CD4-positive, CD25-positive, alpha-beta regulatory T cell (primary cell): Measurements from ENCODE around the gene RBM38. TPM values are rescaled to one million over a fixed set of nuclear protein-coding genes. Genes with fewer than 3 reads are reported as not detected.

Source experiments
- ATAC-seq, 2 donors: fragments of 150-1000 bp; cut with Tn5 transposase; one replicate each; pipeline ENCODE4 v1.10.0; 2021; ENCODE audit warnings: low read depth in 2 of 2, moderate number of reproducible peaks in 2 of 2, moderate library complexity in 1 of 2
- DNase-seq, 3 donors: peaks; one replicate each; pipeline versions ENCODE4 v3.0.0 to v3.0.0-alpha.2; 2012 to 2022; ENCODE audit warnings: mixed read lengths in 1 of 3
- H3K27ac ChIP-seq: one replicate; pipeline ENCODE4 v1.7.0; 2013; ENCODE audit warnings: mild to moderate bottlenecking, low read length; ENCODE audit not compliant: insufficient read depth, poor library complexity, severe bottlenecking
- H3K27me3 ChIP-seq: one replicate; pipeline ENCODE4 v1.7.0; 2013; ENCODE audit warnings: low read length; ENCODE audit not compliant: control insufficient read depth, insufficient read depth
- H3K36me3 ChIP-seq: one replicate; pipeline ENCODE4 v1.7.0; 2013; ENCODE audit warnings: mild to moderate bottlenecking, low read length, moderate library complexity; ENCODE audit not compliant: control insufficient read depth, insufficient read depth
- H3K4me1 ChIP-seq: 2 replicates; pipeline ENCODE4 v1.7.0; 2013; ENCODE audit warnings: mild to moderate bottlenecking, low read length; ENCODE audit not compliant: insufficient read depth, control insufficient read depth, poor library complexity, severe bottlenecking
- H3K4me3 ChIP-seq: one replicate; pipeline ENCODE4 v1.7.0; 2013; ENCODE audit warnings: low read depth, mild to moderate bottlenecking, low read length, moderate library complexity
- H3K9me3 ChIP-seq, 2 experiments: 1 replicate in 1 of 2; 2 replicates in 1 of 2; pipeline ENCODE4 v1.7.0; 2013; ENCODE audit warnings: low read length in 2 of 2, mild to moderate bottlenecking in 1 of 2, moderate library complexity in 1 of 2; ENCODE audit not compliant: control insufficient read depth in 2 of 2
- H3K27ac Mint-ChIP-seq, 3 donors: one replicate each; pipeline ENCODE4 v1.8.0; 2020 to 2022; ENCODE audit warnings: mild to moderate bottlenecking in 3 of 3, mixed read lengths in 3 of 3, moderate library complexity in 2 of 3
- H3K27me3 Mint-ChIP-seq: one replicate; pipeline ENCODE4 v1.8.0; 2022; ENCODE audit warnings: mild to moderate bottlenecking, mixed read lengths
- H3K36me3 Mint-ChIP-seq: one replicate; pipeline ENCODE4 v1.8.0; 2020; ENCODE audit warnings: mixed read lengths
- H3K4me1 Mint-ChIP-seq, 4 donors: one replicate each; pipeline ENCODE4 v1.8.0; 2020 to 2022; ENCODE audit warnings: mixed read lengths in 4 of 4, mild to moderate bottlenecking in 1 of 4
- H3K4me3 Mint-ChIP-seq, 4 donors: one replicate each; pipeline ENCODE4 v1.8.0; 2020 to 2022; ENCODE audit warnings: mild to moderate bottlenecking in 4 of 4, mixed read lengths in 4 of 4, moderate library complexity in 3 of 4
- H3K9me3 Mint-ChIP-seq, 7 donors: one replicate each; pipeline ENCODE4 v1.8.0; 2020 to 2022; ENCODE audit warnings: mixed read lengths in 7 of 7, mild to moderate bottlenecking in 3 of 7, moderate library complexity in 2 of 7
- polyA plus RNA-seq, 4 donors: library from polyadenylated mRNA; unstranded; fragments of 300-500 nt; fragmentation: Illumina TruSeq; gene quantifications; one replicate each; pipeline ENCODE4 v1.2.3, GENCODE V29; 2021
- total RNA-seq: library from RNA; stranded (reverse); gene quantifications from one replicate; pipeline ENCODE4 v1.2.3, GENCODE V29; 2022

RBM38 gene
- total and polyA plus RNA-seq, 5 donors from 2014 or later = 71.9 to 322 (median 126) TPM

- no peak overlapping the region for H3K4me3 ChIP-seq
- H3K9me3 Mint-ChIP-seq = peaks cover 0 to 4% (median 0%) of the 10 kb centered on the region in 7 donors
- peak overlapping the region; percentile 77 to 100 (median 85) for H3K27ac Mint-ChIP-seq
- H3K27ac ChIP-seq = peak overlapping the region; percentile 45
- DNase-seq (no peak), ATAC-seq (no peak)
- peaks cover 87% of the 10 kb centered on the region for H3K36me3 ChIP-seq
- H3K4me1 ChIP-seq = peaks cover 74% of the 10 kb centered on the region
- no peaks in the 10 kb centered on the region for H3K9me3 ChIP-seq
- H3K4me1 Mint-ChIP-seq = peaks cover 0 to 85% (median 32%) of the 10 kb centered on the region in 4 donors
- H3K27me3 Mint-ChIP-seq = peaks cover 15% of the 10 kb centered on the region
- peaks cover 51% of the 10 kb centered on the region for H3K36me3 Mint-ChIP-seq
- H3K4me3 Mint-ChIP-seq = peak overlapping the region; percentile 22 to 99 (median 66)
- H3K27me3 ChIP-seq = no peaks in the 10 kb centered on the region
Observed at GRCh38 chr20:57404006-57404405, 12.8 kb downstream of the RBM38 start.

GRCh38 chr20:57404419-57405072 lies 13.3 kb downstream of the RBM38 start:
- H3K36me3 Mint-ChIP-seq = peaks cover 46% of the 10 kb centered on the region
- H3K9me3 ChIP-seq = no peaks in the 10 kb centered on the region
- H3K4me1 ChIP-seq = peaks cover 69% of the 10 kb centered on the region
- DNase-seq (no peak), ATAC-seq (no peak)
- no peak overlapping the region for H3K4me3 ChIP-seq
- H3K36me3 ChIP-seq = peaks cover 92% of the 10 kb centered on the region
- no peaks in the 10 kb centered on the region for H3K27me3 ChIP-seq
- H3K4me3 Mint-ChIP-seq = peak overlapping the region; percentile 15 to 82 (median 44)
- H3K27ac Mint-ChIP-seq = peak overlapping the region; percentile 77 to 85 (median 82)
- peaks cover 0 to 80% (median 28%) of the 10 kb centered on the region in 4 donors for H3K4me1 Mint-ChIP-seq
- peaks cover 0 to 4% (median 0%) of the 10 kb centered on the region in 7 donors for H3K9me3 Mint-ChIP-seq
- H3K27ac ChIP-seq = peak overlapping the region; percentile 23
- H3K27me3 Mint-ChIP-seq = peaks cover 14% of the 10 kb centered on the region

DNA sequence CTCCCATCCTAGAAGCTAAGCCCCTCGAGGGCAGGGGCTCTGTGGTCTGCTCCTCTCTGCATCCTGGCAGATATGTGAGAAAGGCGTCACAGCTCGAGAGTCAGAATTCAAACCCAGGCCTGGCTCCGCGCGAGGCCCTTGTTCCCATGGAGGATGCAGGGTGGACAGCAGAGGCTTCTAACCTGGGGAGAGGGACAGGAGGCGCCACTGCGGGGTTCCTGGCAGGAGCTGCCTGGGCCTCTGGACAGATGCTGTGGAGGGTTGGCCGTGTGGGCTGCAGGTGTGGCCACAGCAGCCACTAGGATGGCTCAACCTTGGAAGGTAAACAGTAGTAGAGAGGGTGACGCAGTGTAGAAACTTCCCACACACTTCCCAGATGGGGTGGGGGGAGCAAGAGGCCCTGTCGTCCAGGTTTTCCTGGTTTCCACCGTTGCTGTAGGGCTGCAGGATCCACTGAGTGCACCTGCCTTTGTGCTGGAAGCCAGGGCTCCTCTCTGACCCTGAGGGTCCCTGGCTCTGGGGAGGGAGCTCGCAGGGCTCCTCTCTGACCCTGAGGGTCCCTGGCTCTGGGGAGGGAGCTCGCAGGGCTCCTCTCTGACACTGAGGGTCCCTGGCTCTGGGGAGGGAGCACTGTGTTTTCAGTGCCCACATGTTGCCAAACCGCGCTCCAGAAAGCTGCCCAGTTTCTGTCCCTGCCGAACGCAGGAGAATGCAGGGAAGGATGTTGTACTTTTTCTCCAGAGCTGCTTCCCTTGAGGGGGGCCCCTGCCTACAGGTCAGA lies 14.2 kb downstream of the RBM38 start:
- ATAC-seq (no peak), DNase-seq (no peak)
- Histone ChIP-seq H3K36me3 (peaks cover 92% of the 10 kb centered on the region), H3K4me3 (no peak overlapping the region), H3K9me3 (no peaks in the 10 kb centered on the region), H3K27me3 (no peaks in the 10 kb centered on the region), H3K27ac (peak overlapping the region; percentile 23), H3K4me1 (peaks cover 65% of the 10 kb centered on the region)
- peak overlapping the region; percentile 38 to 82 (median 75) for H3K27ac Mint-ChIP-seq
- peaks cover 40% of the 10 kb centered on the region for H3K36me3 Mint-ChIP-seq
- H3K4me1 Mint-ChIP-seq = peaks cover 0 to 76% (median 28%) of the 10 kb centered on the region in 4 donors
- peak overlapping the region; percentile 15 to 82 (median 44) for H3K4me3 Mint-ChIP-seq
- peaks cover 14% of the 10 kb centered on the region for H3K27me3 Mint-ChIP-seq
- peaks cover 0 to 4% (median 0%) of the 10 kb centered on the region in 7 donors for H3K9me3 Mint-ChIP-seq

GRCh38 chr20:57407541-57407956 lies 16.4 kb downstream of the RBM38 start:
- peak overlapping the region; percentile 15 to 86 (median 26) for H3K27ac Mint-ChIP-seq
- Histone ChIP-seq H3K9me3 (no peaks in the 10 kb centered on the region), H3K4me3 (no peak overlapping the region), H3K27ac (no peak overlapping the region), H3K27me3 (no peaks in the 10 kb centered on the region), H3K4me1 (peaks cover 50% of the 10 kb centered on the region), H3K36me3 (peaks cover 72% of the 10 kb centered on the region)
- peaks cover 0 to 4% (median 0%) of the 10 kb centered on the region in 7 donors for H3K9me3 Mint-ChIP-seq
- H3K27me3 Mint-ChIP-seq = peaks cover 8% of the 10 kb centered on the region
- peaks cover 30% of the 10 kb centered on the region for H3K36me3 Mint-ChIP-seq
- H3K4me1 Mint-ChIP-seq = peaks cover 0 to 64% (median 19%) of the 10 kb centered on the region in 4 donors
- H3K4me3 Mint-ChIP-seq = peak overlapping the region in 2 of 4 donors; percentile 69 to 80
- DNase-seq = no peak
- no peak for ATAC-seq

GRCh38 chr20:57408131-57408530 lies 16.9 kb downstream of the RBM38 start:
- H3K27me3 Mint-ChIP-seq = peaks cover 8% of the 10 kb centered on the region
- Histone ChIP-seq H3K36me3 (peaks cover 66% of the 10 kb centered on the region), H3K27me3 (no peaks in the 10 kb centered on the region), H3K4me3 (no peak overlapping the region), H3K27ac (no peak overlapping the region), H3K4me1 (peaks cover 45% of the 10 kb centered on the region), H3K9me3 (no peaks in the 10 kb centered on the region)
- H3K36me3 Mint-ChIP-seq = peaks cover 26% of the 10 kb centered on the region
- peak overlapping the region in 2 of 4 donors; percentile 61 to 69 for H3K4me3 Mint-ChIP-seq
- H3K9me3 Mint-ChIP-seq = peaks cover 0 to 1% (median 0%) of the 10 kb centered on the region in 7 donors
- no peak for DNase-seq
- peaks cover 0 to 63% (median 17%) of the 10 kb centered on the region in 4 donors for H3K4me1 Mint-ChIP-seq
- H3K27ac Mint-ChIP-seq = peak overlapping the region; percentile 15 to 86 (median 84)
- no peak for ATAC-seq

DNA sequence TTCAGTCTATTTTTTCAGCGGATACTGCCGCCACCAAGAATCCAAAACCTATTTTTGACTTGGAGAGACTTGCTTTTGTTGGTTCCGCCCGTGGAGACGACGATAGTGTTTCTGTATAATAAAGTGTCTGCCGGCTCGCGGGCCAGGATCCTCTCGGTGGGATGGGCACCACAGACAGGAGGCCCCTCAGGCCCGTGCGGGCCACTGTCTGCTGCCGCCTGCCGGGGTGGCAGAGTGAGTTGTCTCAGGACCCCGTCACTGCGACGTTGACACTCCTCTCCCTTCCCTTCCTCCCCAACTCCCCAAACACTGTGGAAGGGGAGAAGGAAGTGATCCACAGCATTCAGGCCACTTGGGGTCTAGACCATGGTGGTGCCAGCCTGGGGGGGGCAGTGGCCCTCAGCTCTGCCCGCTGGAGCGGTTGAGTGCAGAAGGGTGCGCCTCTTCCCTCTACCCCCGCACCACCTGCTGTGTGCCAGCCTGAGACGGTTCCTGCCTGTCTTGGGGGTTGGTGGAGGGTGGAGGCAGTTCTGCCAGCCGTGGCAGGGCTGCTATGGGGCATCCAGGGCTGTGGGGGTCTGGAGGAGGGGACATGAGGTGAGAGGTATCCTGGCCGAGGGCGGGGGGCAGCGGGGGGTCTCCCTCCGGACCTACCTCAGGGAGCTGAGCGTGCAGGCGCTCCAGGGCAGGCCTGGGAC lies 17.5 kb downstream of the RBM38 start:
- peaks cover 61% of the 10 kb centered on the region for H3K36me3 ChIP-seq
- no peaks in the 10 kb centered on the region for H3K9me3 ChIP-seq
- Mint-ChIP-seq H3K4me1 (peaks cover 0 to 59% (median 16%) of the 10 kb centered on the region in 4 donors), H3K27me3 (peaks cover 8% of the 10 kb centered on the region), H3K27ac (peak overlapping the region in 2 of 3 donors; percentile 84 to 85), H3K9me3 (peaks cover 0 to 1% (median 0%) of the 10 kb centered on the region in 7 donors), H3K4me3 (peak overlapping the region in 1 of 4 donors; percentile 86), H3K36me3 (peaks cover 20% of the 10 kb centered on the region)
- ATAC-seq (no peak), DNase-seq (no peak)
- H3K4me1 ChIP-seq = peaks cover 39% of the 10 kb centered on the region
- no peak overlapping the region for H3K27ac ChIP-seq
- no peaks in the 10 kb centered on the region for H3K27me3 ChIP-seq
- no peak overlapping the region for H3K4me3 ChIP-seq

DNA sequence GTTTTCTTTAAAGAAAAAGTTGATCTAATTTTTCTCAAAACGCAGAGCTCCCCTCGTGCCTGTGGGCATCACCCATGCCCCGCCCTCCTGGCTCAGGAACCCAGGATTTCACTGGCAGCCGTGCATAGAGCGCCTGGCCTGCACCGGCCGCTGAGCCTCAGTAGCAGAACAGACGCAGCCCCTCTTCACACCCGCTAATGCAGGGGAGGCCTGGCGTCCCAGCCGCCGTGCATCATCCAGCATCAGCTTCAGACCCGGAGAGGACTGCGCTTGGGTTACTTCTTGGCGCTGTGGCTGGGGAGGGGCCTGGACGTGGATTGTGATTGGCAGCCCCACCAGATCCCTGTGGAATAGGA lies 18.1 kb downstream of the RBM38 start:
- Histone ChIP-seq H3K27me3 (no peaks in the 10 kb centered on the region), H3K4me3 (no peak overlapping the region), H3K9me3 (no peaks in the 10 kb centered on the region), H3K4me1 (peaks cover 33% of the 10 kb centered on the region), H3K36me3 (peaks cover 55% of the 10 kb centered on the region), H3K27ac (no peak overlapping the region)
- Mint-ChIP-seq H3K27me3 (peaks cover 8% of the 10 kb centered on the region), H3K27ac (peak overlapping the region in 2 of 3 donors; percentile 85 to 92), H3K9me3 (peaks cover 0 to 1% (median 0%) of the 10 kb centered on the region in 7 donors), H3K4me3 (peak overlapping the region in 1 of 4 donors; percentile 86), H3K36me3 (peaks cover 20% of the 10 kb centered on the region), H3K4me1 (peaks cover 0 to 53% (median 15%) of the 10 kb centered on the region in 4 donors)
- ATAC-seq (no peak), DNase-seq (no peak)
